Loucy (cell line): ENCODE results near the gene SLC22A23.

ENCODE experiments used
- EZH2phosphoT487 ChIP-seq: fragments of 200-600 bp; IDR thresholded peaks from 2 replicates; pipeline ENCODE4 v1.6.1; 2018; ENCODE audit warnings: antibody characterized with exemption, mild to moderate bottlenecking, moderate library complexity, borderline replicate concordance
- TF ChIP-seq, protein P1 (sequence below): fragments of 200-600 bp; sonication (generic); conservative IDR thresholded peaks from 2 replicates; pipeline ENCODE4 v1.5.1; 2014; ENCODE audit warnings: mild to moderate bottlenecking, antibody characterized with exemption, low read length

DNA sequence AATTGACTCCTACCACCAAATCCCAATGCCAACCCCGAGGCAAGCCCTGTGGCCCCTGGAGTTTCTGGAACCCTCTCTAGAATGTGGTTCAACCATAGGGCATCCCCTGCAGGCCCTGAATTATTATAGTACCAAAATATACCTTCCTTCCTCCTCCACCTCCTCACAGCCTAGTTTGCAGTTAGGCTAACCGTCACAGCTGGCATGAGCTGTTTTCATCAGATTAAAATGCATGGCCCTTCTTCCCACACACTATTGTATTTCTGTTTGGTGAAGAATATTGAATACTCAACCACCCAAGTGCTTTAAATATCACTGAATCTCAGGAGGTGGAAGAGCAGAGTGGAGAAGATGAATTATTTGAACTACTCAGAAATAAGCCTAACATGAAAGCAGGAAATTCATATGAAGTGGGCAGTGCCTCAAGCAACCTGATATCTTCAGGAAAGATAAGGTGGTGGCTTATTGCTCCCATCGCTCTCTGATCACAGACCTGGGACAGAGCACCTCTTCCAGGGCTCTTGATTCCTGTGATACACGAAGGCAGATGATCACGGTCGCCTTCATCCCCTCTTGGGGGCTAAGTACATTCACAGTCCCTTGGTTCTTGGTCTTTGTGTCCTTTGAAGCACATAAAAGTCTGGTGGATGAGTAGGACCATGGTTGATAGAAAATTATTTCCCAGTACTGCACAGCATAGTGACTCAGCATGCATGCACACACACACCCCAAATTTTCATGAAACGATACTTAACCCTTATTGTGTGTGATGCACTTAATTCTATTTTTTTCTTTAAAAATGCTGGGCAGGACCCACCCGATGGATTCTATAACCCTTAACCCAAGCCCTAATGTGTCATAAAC, 107.2 kb downstream of the SLC22A23 start:
- TF ChIP-seq, protein P1, sequence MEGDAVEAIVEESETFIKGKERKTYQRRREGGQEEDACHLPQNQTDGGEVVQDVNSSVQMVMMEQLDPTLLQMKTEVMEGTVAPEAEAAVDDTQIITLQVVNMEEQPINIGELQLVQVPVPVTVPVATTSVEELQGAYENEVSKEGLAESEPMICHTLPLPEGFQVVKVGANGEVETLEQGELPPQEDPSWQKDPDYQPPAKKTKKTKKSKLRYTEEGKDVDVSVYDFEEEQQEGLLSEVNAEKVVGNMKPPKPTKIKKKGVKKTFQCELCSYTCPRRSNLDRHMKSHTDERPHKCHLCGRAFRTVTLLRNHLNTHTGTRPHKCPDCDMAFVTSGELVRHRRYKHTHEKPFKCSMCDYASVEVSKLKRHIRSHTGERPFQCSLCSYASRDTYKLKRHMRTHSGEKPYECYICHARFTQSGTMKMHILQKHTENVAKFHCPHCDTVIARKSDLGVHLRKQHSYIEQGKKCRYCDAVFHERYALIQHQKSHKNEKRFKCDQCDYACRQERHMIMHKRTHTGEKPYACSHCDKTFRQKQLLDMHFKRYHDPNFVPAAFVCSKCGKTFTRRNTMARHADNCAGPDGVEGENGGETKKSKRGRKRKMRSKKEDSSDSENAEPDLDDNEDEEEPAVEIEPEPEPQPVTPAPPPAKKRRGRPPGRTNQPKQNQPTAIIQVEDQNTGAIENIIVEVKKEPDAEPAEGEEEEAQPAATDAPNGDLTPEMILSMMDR: no peak
- TF ChIP-seq EZH2phosphoT487: no peak
